ENCODE data around the gene THUMPD3. TPM values are rescaled to one million over a fixed set of nuclear protein-coding genes. Genes with fewer than 3 reads are reported as not detected.

THUMPD3 gene
- total and polyA plus RNA-seq, 2 of the 13 experiments (the other 11 are each of a cell fraction or from before 2014, with no cell fraction given), result 31.2 to 44.1 TPM

DNA sequence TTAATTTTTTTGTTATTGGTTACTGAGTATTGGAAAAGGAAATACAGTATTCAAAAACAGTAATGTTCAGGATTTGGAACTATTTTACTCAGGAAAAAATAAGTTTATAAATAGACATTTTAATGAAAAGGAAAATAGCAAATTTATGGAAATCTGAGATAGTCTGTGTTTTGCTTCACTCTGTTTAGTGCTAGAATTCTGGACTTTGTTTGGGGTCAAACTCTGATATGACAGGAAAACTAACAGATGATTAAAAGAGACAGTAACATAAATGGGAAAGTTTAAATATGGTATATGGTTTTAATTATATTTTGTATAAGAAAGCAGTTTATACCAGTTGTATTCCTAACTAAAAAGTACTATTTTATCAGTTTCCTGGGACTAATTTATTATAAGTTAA lies 52.0 kb downstream of the THUMPD3 start:
- TSS peak; percentile 7 for BruUV-seq (replicated peaks)
- Histone ChIP-seq H3K4me1 (ENCODE audit: insufficient read depth, low read length) (peaks cover 87% of the 10 kb centered on the region), H3K9ac (ENCODE audit: insufficient read depth, low read depth, low read length) (no peak overlapping the region), H4K20me1 (ENCODE audit: insufficient read depth, low read length) (peaks cover 76% of the 10 kb centered on the region), H3K36me3 (replicated peaks in 1 of 2; ENCODE audit: control insufficient read depth in 1 of 2, insufficient read depth in 2 of 2, low read length in 2 of 2) (peaks cover 0 to 13% of the 10 kb centered on the region in 2 experiments; a peak in 3 of 5 replicates), H3K27ac (ENCODE audit: extremely low read length, insufficient read depth, low read length) (peak overlapping the region; percentile 12), H3K9me3 (ENCODE audit: low read length) (no peaks in the 10 kb centered on the region), H3K27me3 (ENCODE audit: control insufficient read depth in 1 of 2, insufficient read depth in 2 of 2, low read length in 2 of 2) (no peaks in the 10 kb centered on the region), H3K79me2 (ENCODE audit: insufficient read depth, low read length) (peaks cover 96% of the 10 kb centered on the region), H3K4me3 (replicated peaks in 1 of 3; ENCODE audit: insufficient read depth in 1 of 3, low read depth in 2 of 3, low read length in 3 of 3) (no peak overlapping the region; a peak in 1 of 6 replicates), H3K4me2 (ENCODE audit: low read depth, low read length) (peak overlapping the region; percentile 25), H2AFZ (ENCODE audit: low read length) (no peak overlapping the region)
- TF ChIP-seq RCOR2 (CRISPR knock-in tag; IDR thresholded peaks at IDR 0.05) (no peak), HNF4G (IDR thresholded peaks at IDR 0.05; ENCODE audit: borderline replicate concordance, low read depth, low read length) (0 out of 2 replicates have a peak, but pooled peaks have one; percentile 20), HNF4G (CRISPR knock-in tag; IDR thresholded peaks at IDR 0.05; ENCODE audit: borderline replicate concordance, low read depth) (no peak), JUNB (CRISPR knock-in tag; IDR thresholded peaks at IDR 0.05; ENCODE audit: borderline replicate concordance) (no peak), RFX3 (CRISPR knock-in tag; IDR thresholded peaks at IDR 0.05) (no peak), ZNF790 (CRISPR knock-in tag; IDR thresholded peaks at IDR 0.05; ENCODE audit: borderline replicate concordance) (no peak), CREM (IDR thresholded peaks at IDR 0.05) (0 out of 2 replicates have a peak, but pooled peaks have one; percentile 15), CREM (CRISPR knock-in tag; IDR thresholded peaks at IDR 0.05) (no peak), SAFB2 (CRISPR knock-in tag; IDR thresholded peaks at IDR 0.05; ENCODE audit: borderline replicate concordance, low read depth) (no peak), CBX2 (IDR thresholded peaks at IDR 0.05; ENCODE audit: low read depth, low read length) (no peak), CBX2 (CRISPR knock-in tag; IDR thresholded peaks at IDR 0.05; ENCODE audit: low read depth) (no peak)
- TF ChIP-seq, protein P1, sequence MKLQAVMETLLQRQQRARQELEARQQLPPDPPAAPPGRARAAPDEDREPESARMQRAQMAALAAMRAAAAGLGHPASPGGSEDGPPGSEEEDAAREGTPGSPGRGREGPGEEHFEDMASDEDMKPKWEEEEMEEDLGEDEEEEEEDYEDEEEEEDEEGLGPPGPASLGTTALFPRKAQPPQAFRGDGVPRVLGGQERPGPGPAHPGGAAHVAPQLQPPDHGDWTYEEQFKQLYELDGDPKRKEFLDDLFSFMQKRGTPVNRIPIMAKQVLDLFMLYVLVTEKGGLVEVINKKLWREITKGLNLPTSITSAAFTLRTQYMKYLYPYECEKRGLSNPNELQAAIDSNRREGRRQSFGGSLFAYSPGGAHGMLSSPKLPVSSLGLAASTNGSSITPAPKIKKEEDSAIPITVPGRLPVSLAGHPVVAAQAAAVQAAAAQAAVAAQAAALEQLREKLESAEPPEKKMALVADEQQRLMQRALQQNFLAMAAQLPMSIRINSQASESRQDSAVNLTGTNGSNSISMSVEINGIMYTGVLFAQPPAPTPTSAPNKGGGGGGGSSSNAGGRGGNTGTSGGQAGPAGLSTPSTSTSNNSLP (IDR thresholded peaks at IDR 0.05; ENCODE audit: low read depth, low read length), result 0 out of 2 replicates have a peak, but pooled peaks have one; percentile 31
- in situ Hi-C loops (cut with HindIII; ENCODE audit: extremely low pct_ligation_motif_present, low pct_unique_long_range_greater_than_20kb) (no loop called here), intact Hi-C loops (cut with micrococcal nuclease; ENCODE audit: unreplicated experiment) (no loop called here)
- ATAC-seq, result no peak
- CTCF ChIA-PET (ENCODE audit: low intra/inter-chr PET ratio, low total read pairs), result no interaction called here
- no peak for DNase-seq (ENCODE audit: low spot score)
- no peak for FAIRE-seq
- POLR2A ChIA-PET, result no interaction called here

Measured in HepG2 (cell line).